Prostate gland (tissue), 2 donors: ENCODE measurements around the gene ZNF460.

Experiments
- CTCF ChIP-seq, 4 experiments: fragments of 200-600 bp in 2 of 4; fragments of 450-650 bp in 2 of 4; sonication (generic) in 2 of 4; IDR thresholded peaks; 1 replicate in 3 of 4; 2 replicates in 1 of 4; pipeline ENCODE4 v1.5.1; 2016 to 2019; ENCODE audit warnings: antibody characterized with exemption in 4 of 4, mild to moderate bottlenecking in 2 of 4, moderate library complexity in 2 of 4
- POLR2A ChIP-seq: fragments of 450-650 bp; IDR thresholded peaks from one replicate; pipeline ENCODE4 v1.6.1; 2016; ENCODE audit warnings: antibody characterized with exemption, mild to moderate bottlenecking
- POLR2AphosphoS5 ChIP-seq: sonication (generic); formaldehyde crosslinking; IDR thresholded peaks from one replicate; pipeline ENCODE4 v1.6.1; 2017; ENCODE audit warnings: antibody characterized with exemption

GRCh38 chr19:57338877-57339276, 58.6 kb downstream of the ZNF460 start:
- no peak for TF ChIP-seq CTCF (IDR thresholded peaks at IDR 0.05)
- no peak for TF ChIP-seq POLR2A
- no peak for TF ChIP-seq POLR2AphosphoS5
